Measurements from ENCODE around the gene AHR. TPM values are rescaled to one million over a fixed set of nuclear protein-coding genes. Genes with fewer than 3 reads are reported as not detected.
A peak's percentile ranks its signal among the peaks of the same experiment; 100 is the strongest.

Gene AHR
- total RNA-seq, 1 experiment from 2014 or later: 280 TPM

- no peaks in the 10 kb centered on the region for H3K9me3 Mint-ChIP-seq (ENCODE audit: low read depth, unreplicated experiment)
- peaks cover 78% of the 10 kb centered on the region for H3K4me1 Mint-ChIP-seq (ENCODE audit: low read depth, unreplicated experiment)
- CTCF ChIA-PET: no interaction called here
- DNase-seq: no peak
- H3K27me3 Mint-ChIP-seq (ENCODE audit: unreplicated experiment): no peaks in the 10 kb centered on the region
- intact Hi-C loops (cut with micrococcal nuclease; ENCODE audit: unreplicated experiment): no loop called here
- BruUV-seq (replicated peaks): no TSS peak
- peak overlapping the region; percentile 78 for H3K27ac Mint-ChIP-seq (ENCODE audit: unreplicated experiment)
- peaks cover 75% of the 10 kb centered on the region for H3K36me3 Mint-ChIP-seq (ENCODE audit: insufficient read depth, unreplicated experiment)
- H3K4me3 Mint-ChIP-seq (ENCODE audit: low read depth, unreplicated experiment): peak overlapping the region; percentile 44
- TF ChIP-seq CTCF (IDR thresholded peaks at IDR 0.05; ENCODE audit: unreplicated experiment): no peak
Measured at GRCh38 chr7:17315974-17316373, 17.5 kb downstream of the AHR start.

- H3K4me3 Mint-ChIP-seq (ENCODE audit: low read depth, unreplicated experiment): peak overlapping the region; percentile 54
- DNase-seq: no peak
- CTCF ChIA-PET: interaction anchor here (1.1 kb wide), 1 partner anchor 335 kb away, joined by 5 read pairs; no protein-coding TSS in a partner anchor
Measured at GRCh38 chr7:17318146-17318545, 19.7 kb downstream of the AHR start.

GRCh38 chr7:17319164-17320101 lies 21.0 kb downstream of the AHR start:
- H3K27me3 Mint-ChIP-seq (ENCODE audit: unreplicated experiment): no peaks in the 10 kb centered on the region
- DNase-seq: no peak
- no peaks in the 10 kb centered on the region for H3K9me3 Mint-ChIP-seq (ENCODE audit: low read depth, unreplicated experiment)
- no peak for TF ChIP-seq CTCF (IDR thresholded peaks at IDR 0.05; ENCODE audit: unreplicated experiment)
- intact Hi-C loops (cut with micrococcal nuclease; ENCODE audit: unreplicated experiment): no loop called here
- CTCF ChIA-PET: no interaction called here
- peak overlapping the region; percentile 93 for H3K27ac Mint-ChIP-seq (ENCODE audit: unreplicated experiment)
- H3K36me3 Mint-ChIP-seq (ENCODE audit: insufficient read depth, unreplicated experiment): peaks cover 87% of the 10 kb centered on the region
- no TSS peak for BruUV-seq (replicated peaks)
- peak overlapping the region; percentile 38 for H3K4me3 Mint-ChIP-seq (ENCODE audit: low read depth, unreplicated experiment)
- H3K4me1 Mint-ChIP-seq (ENCODE audit: low read depth, unreplicated experiment): peaks cover 67% of the 10 kb centered on the region

More at GRCh38 chr7:17318146-17318545, 19.7 kb downstream of the AHR start:
- Mint-ChIP-seq H3K27ac (ENCODE audit: unreplicated experiment) (peak overlapping the region; percentile 93), H3K4me1 (ENCODE audit: low read depth, unreplicated experiment) (peaks cover 71% of the 10 kb centered on the region), H3K27me3 (ENCODE audit: unreplicated experiment) (no peaks in the 10 kb centered on the region), H3K36me3 (ENCODE audit: insufficient read depth, unreplicated experiment) (peaks cover 77% of the 10 kb centered on the region), H3K9me3 (ENCODE audit: low read depth, unreplicated experiment) (no peaks in the 10 kb centered on the region)
- TF ChIP-seq CTCF (IDR thresholded peaks at IDR 0.05; ENCODE audit: unreplicated experiment): no peak
- intact Hi-C loops (cut with micrococcal nuclease; ENCODE audit: unreplicated experiment): no loop called here
- no TSS peak for BruUV-seq (replicated peaks)

GRCh38 chr7:17320102-17320497 lies 21.6 kb downstream of the AHR start:
- no peaks in the 10 kb centered on the region for H3K9me3 Mint-ChIP-seq (ENCODE audit: low read depth, unreplicated experiment)
- H3K27ac Mint-ChIP-seq (ENCODE audit: unreplicated experiment): peak overlapping the region; percentile 93

More at GRCh38 chr7:17320102-17320497, 21.6 kb downstream of the AHR start:
- peaks cover 91% of the 10 kb centered on the region for H3K36me3 Mint-ChIP-seq (ENCODE audit: insufficient read depth, unreplicated experiment)
- CTCF ChIA-PET: no interaction called here
- no peaks in the 10 kb centered on the region for H3K27me3 Mint-ChIP-seq (ENCODE audit: unreplicated experiment)
- peaks cover 69% of the 10 kb centered on the region for H3K4me1 Mint-ChIP-seq (ENCODE audit: low read depth, unreplicated experiment)
- intact Hi-C loops (cut with micrococcal nuclease; ENCODE audit: unreplicated experiment): no loop called here
- H3K4me3 Mint-ChIP-seq (ENCODE audit: low read depth, unreplicated experiment): no peak overlapping the region
- TF ChIP-seq CTCF (IDR thresholded peaks at IDR 0.05; ENCODE audit: unreplicated experiment): no peak
- DNase-seq: no peak
- no TSS peak for BruUV-seq (replicated peaks)

Measured in Calu3 (cell line).